CD4-positive, alpha-beta T cell treated with Interleukin-1 beta for 1 hour (primary cell): ENCODE data around the gene RAB40C.
A peak's percentile ranks its signal among the peaks of the same experiment; 100 is the strongest.

Experiments
- DNase-seq, 2 donors: peaks; one replicate each; pipeline ENCODE4 v3.0.0-alpha.2; 2020 to 2022

RAB40C gene

DNA sequence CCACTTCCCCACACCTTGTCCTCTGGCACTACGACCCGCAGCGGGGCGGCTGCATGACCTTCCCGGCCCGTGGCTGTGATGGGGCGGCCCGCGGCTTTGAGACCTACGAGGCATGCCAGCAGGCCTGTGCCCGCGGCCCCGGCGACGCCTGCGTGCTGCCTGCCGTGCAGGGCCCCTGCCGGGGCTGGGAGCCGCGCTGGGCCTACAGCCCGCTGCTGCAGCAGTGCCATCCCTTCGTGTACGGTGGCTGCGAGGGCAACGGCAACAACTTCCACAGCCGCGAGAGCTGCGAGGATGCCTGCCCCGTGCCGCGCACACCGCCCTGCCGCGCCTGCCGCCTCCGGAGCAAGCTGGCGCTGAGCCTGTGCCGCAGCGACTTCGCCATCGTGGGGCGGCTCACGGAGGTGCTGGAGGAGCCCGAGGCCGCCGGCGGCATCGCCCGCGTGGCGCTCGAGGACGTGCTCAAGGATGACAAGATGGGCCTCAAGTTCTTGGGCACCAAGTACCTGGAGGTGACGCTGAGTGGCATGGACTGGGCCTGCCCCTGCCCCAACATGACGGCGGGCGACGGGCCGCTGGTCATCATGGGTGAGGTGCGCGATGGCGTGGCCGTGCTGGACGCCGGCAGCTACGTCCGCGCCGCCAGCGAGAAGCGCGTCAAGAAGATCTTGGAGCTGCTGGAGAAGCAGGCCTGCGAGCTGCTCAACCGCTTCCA, 43.6 kb downstream of the RAB40C start:
- DNase-seq, result no peak

DNA sequence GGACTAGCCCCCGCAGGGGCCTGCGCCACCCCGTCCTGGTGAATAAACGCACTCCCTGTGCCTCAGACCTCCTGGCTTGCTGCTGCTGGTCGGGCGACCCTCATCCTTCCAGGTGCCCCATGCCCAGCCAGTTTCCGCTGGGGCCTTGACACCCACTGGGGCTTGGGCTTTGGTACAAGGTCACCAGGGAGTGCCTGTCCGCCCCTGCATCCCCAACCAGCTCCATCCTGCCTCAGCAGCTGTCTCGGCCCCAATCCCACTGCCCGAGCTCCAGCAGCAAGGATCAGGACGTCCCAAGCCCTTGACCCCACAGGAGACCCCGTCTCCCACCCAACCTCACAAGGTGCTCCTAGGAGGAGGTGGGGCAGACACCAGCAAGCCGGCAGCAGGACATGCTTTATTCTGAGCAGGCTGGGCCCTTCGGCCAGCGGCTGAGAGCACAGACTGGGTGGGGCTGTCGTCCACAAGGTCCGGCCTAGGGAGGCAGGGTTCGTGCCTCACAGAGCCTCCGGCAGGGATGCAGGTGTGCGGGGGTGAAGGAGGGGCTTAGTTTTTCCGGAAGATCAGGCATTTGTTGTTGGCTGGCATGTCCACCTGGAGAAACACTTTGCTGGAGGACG, 44.3 kb downstream of the RAB40C start:
- DNase-seq, result no peak

DNA sequence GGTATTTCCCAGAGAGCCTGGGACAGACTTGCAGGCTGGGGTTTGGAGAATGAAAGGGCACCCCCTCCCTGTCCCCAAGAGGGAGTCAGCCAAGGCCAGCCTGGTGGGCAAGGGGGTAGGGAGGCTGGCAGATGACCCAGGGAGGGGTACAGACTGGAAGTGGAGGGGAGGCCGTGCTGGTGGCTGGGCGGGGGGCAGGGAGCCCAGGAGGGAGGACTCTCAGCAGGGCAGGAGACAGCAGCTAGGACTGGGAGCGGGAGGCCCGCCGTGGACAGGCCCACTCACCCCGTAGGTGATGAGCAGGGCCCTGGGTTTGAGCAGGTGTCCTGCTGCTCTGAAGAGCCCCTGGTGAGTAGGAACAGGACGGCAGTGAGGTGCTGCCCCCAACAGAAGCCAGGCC, 45.1 kb downstream of the RAB40C start:
- no peak for DNase-seq

DNA sequence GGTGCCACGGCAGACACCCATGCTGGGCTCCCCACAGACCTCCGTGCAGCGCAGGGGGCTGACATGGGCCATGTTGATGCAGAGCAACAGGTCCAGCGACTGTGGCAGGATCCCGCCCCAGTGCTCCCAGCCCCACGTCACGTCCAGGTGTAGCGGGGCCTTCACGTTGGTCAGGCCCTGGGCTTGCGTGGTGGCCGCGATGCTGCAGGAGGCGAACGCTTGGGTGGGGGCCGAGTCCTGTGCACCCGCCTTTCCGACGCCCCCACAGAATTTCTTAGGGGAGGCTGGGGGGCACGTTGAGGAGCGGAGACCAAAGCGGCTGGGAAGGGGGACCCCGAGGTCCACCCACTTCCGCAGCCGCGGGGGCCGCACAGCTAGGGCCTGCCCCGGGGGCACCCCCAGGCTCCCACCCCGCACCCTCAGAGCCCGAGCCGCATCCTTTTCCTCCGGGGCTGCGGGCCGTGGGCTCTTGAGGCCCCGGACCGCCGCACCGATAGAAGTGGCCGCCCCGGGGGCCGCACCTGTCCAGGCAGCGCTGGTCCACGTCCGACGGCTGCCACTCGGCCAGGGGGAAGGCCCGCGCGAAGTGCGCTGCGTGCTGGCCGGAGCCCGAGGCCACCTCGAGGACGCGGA, 45.8 kb downstream of the RAB40C start:
- DNase-seq, result no peak

DNA sequence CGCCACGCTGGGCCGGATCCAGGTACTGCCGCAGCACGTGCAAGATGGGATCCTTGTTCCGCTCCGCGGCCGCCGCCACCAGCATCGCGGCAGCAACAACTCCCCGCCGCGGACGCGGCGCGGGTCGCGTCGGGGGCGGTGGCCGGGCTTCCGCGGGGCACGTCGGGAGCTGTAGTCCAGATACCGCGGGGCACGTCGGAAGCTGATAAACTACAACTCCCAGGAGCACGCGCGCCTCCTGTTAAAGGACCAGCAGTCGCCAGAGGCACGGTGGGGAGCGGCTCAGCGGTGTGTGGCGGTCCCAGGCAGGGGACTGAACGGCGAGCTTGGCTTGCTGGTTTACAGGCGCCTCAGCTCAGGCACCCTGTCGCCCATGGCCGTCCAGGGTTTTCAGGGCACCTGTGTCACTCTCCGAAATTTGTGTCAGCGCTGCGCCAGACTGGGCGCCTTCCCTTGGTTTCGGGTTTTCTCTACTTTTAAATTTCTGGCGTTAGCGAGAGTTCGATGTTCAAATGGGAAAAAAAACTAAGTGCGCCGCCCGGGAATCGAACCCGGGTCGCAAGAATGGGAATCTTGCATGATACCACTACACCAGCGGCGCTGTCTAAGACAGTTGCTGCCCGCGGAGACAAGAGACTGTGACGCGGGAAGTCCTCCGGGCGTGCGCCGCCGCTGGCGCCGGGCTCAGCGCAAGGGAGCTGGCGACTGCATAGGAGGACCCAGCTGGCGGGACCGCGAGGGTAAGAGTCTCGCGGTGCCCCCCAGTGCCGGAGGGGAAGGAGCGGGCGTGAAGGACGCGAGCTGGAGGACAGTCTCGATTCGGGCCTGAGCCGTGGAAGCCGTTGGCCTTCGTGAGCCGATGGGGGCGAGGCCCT, 46.6 kb downstream of the RAB40C start, which contains the start of gene METTL26:
Gene METTL26, minus strand, starts transcription at position 100 of the 875 bp plus-strand sequence. Its CDS starts 15 bp downstream, at position 85.
- DNase-seq, result peak; percentile 94

DNA sequence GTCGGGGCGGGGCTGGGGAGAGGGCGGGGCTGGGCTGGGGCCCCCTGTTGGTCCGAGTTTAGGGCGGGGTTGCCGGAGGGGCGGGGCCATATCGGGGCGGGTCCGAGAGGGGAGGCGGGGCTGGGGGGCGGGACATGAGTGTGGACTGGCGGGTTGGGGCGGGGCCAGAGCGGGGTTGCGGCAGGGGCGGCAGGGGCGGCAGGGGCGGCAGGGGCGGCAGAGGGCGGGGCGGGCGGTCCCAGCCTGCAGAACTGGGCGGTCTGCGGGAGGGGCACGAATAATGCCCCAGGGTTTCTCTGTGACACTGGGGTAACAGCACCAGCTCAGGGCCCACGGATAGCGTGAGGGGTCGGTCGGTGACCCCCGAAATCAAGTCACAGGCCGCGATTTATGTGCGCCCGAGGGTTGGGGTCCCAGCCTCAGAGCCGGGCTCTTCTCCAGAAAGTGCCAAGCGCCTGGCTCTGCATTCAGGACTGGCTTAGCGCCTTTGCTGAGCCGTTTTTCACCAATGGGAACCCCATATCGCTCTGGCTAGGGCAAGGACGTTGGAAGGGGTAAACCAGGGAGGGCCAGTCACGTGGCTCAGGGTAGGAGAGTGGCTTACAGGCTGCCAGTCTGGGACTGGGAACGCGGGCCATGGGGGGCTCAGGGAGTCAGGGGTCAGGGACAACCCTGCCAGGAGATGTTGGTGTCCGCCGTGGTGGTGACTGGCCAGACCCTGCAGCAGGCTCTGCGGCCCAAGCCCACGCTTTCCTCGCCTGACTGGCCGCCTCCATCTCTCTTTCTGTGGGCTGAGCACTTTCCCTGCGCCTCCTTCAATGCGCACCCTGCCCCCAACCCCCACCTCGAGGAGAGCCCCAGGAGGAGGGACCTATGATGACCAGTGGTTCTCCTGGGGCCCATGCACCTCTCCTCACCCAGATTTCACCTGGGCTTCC, 47.5 kb downstream of the RAB40C start:
- peak; percentile 86 to 89 for DNase-seq

DNA sequence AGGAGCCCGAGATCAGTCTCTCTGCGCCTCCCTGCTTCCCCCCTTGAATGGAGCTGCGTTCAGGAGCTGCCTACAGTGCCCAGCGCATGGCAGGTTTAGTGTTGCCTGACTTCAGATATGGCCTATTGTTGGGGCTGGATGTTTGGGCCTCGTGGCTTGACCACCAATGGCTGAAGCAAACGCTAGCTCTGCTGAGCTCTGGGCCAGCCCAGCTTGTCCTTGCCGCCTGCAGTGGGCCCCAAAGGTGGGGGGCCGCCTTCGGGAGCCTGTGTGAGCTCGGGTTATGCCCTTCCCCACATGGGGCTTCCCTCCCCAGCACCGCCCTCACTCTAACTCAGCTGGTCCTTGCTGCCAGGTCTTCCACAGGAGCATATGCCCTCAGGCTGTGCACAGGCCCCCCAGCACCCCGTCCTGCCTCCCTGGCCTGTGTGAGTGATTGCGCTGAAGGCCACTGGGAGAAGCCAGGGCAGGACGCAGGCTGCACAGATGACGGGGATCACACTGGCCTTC, 48.2 kb downstream of the RAB40C start:
- no peak for DNase-seq

DNA sequence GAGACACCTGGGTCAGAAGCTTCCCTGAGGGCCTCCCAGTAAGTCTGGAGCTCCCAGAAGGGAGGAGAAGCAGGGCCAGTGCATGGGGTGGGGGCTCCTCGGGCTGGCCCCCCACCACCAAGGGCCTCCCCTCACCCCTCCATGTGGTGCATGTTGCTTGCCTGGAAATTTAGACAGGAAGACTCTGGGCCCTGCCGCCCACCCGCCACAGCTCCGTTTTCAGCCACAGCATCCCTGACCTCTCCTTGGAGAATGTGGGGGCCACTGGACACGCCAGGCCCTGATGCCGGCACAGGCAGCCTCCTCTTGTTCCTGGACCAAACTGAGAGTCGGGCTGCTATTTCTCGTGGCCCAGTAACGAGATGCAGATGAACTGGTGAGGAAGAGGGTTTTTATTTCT, 49.0 kb downstream of the RAB40C start:
- DNase-seq, result no peak

DNA sequence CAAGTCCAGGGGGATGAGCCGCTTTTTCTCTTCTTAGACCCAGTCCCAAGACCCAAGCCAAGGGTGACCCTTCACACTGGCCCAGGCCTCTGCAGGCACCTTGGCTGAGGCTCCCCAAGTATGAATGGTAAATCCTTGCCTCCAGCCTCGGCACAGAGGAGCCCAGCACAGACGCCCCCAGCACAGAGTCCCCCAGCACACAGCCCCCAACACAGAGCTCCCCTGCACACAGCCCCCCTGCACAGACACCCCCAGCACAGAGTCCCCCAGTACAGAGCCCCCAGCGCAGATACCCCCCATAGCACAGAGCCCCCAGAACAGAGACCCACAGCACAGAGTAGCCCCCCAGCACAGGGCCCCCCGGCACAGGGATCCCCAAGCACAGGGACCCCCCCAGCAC, 50.7 kb downstream of the RAB40C start:
- no peak for DNase-seq

DNA sequence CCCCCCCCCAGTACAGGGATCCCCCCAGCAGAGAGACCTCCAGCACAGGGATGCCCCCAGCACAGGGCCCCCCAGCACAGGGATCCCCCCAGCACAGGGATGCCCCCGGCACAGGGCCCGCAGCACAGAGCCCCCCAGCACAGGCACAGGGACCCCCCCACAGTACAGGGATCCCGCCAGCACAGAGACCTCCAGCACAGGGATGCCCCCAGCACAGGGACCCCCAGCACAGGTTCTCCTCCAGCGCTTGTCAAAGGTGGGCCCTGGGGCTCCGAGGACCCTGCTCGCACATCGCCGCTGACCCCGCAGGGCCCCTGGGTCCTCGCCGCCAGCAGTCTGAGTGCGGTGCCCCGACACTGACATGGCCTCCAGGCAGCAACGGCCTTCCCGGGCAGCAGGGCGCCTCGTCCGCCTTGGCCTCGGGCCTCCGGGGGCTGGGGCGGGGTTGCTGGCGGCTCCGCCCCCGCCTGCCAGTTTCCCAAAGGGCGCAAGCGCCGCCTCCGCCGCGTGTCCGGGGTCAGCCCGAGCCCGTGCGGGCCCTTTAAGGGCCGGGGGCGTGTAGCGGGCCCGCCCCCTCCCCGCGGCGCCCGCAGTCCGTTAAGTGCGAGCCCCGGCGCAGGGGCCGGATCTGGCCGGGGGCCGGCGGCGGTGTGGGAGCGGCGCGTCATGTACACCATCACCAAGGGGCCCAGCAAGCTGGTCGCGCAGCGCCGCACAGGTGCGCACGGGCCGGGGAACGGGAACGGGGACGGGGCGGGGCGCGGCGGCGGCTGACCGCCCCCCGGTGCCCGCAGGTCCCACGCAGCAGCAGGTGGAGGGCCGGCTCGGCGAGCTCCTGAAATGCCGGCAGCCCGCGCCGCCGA, 51.7 kb downstream of the RAB40C start, which contains the start of gene MCRIP2:
Gene MCRIP2, plus strand, starts transcription at position 503 of the 863 bp plus-strand sequence. Its CDS starts 164 bp downstream, at position 667.
- DNase-seq, result peak; percentile 68 to 70

DNA sequence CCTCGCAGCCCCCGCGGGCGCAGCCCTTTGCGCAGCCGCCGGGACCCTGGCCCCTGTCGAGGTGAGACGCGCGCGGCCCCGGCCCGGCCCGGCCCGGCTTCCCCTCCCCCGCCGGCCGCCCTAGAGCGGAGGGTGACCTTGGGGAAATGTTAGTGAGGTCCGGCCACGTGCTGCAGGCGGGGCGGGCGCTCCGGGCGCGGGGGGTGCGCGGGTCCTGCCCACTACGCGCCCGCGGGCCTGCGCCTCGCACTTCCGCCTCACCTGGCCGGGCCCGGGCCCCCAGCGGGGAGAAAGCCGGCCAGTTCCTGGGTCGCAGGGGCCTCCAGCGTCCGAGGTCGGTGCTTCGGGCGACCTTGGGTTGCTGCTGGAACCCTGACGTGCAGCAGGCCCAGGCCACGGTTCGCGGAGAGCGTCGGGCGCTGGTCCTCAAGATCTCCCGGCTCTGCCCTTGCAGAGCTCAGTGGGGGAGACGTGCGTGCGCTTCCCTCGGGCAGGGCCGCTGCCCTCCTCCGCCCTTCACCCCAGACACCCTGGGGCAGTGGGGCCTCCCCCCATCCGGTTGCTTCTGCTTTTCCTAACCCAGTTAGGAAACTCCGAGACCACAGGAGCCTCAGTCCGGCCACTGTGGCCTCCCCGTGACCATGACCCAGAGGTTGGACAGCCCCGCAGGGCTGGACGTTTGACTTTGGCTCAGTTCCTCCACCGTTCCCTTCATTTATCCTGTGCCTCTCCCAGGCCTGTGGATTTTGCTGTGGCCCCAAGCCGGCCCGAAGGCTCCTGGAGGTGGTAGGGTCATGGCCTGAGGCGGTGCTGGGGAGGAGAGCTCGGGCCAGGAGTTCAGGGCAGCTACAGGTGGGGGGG, 52.6 kb downstream of the RAB40C start:
- DNase-seq, result peak; percentile 22 to 69

DNA sequence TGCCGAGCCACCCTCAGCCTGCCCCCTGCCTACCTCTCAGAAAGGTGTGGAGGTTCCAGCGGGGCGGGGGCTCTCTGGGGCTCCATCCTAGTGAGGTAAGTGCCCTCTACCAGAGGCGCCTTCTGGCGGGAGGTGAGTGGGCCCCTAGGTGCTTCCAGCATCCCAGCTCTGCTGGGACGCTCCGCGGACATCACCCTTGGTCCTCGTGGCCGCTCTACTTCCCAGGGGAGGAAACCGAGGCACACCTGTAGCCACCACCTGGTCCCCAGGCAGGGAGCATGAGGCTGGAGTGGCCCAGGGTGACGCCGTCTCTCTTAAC, 53.1 kb downstream of the RAB40C start:
- no peak for DNase-seq

DNA sequence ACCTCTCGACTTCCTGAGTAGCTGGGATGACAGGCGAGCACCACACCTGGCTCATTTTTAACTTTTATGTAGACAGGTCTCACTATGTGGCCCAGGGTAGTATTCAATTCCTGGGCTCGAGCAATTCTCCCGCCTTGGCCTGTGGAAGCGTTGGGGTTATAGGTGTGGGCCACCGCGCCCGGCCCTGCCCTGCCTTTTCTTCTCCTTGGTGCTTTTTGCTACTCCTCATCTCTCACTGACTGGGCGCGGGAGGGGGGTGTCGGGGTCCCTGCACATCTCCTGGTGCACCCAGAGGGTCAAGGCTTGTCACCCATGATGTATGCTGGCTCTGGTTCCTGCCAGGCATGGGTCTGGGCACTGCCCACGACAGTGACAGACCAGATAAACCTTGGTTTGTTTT, 54.7 kb downstream of the RAB40C start:
- DNase-seq, result no peak

DNA sequence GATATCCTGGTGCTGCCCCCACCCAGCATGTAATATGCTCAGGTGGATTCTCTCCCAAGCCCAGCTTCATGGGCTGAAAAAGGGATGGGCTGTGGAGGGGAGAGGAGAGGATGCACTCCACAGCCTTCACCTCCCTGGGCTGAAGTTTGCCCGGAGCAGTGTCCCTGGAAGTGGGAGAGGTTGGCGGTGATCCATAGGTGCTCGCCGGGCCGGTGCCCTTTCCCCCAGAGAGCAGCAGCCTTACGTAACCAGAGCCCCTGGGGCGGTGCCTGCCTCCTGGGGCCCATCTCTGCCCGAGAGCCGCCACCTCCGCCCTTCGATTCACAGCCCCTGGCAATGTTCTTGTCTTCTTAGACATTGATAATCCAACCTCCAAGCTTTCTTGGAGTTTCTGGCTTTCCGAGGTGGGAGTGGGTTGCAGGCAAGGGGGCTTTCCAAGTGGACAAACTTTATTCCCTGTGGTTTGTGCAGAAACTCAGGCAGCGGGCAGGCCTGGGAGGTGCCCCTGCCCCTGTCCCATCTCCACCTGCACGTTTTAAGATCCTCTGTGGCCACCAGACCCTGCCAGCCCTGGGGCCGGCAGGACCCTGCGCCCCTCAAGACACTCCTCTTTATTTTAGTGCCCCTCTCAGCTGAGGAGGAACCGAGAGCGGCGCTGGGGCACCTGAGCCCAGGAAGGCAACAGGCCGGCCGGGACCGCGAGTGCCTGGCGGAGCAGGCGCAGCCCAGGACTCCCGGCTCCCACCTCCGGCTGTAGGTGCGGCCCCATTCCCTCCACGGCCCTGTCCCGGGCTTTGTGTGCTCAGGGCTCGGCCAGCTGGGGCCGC, 56.2 kb downstream of the RAB40C start:
- no peak for DNase-seq

DNA sequence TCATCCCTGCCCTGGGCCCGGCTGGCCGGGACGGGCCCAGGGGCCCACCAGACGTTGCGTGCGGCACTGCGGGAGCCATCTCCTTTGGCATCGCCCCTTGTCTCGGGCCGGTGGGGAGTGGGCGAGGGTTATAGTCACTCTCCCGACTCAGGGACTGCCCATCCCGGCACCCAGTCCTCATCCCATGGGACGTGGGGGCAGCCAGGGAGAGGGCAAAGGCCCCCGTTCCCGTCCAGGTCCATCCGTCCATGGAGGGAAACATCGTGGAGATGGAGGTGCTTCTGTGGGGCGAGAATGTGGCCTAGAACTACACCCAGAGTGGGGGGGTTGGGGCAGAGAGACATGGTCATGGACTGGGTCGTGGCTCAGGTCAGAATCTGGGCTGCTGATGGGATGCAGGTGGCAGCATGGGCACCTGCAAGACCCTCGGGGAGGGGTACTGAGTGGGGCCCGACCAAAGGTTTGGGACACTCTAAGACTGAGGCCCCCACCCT, 56.9 kb downstream of the RAB40C start:
- no peak for DNase-seq

DNA sequence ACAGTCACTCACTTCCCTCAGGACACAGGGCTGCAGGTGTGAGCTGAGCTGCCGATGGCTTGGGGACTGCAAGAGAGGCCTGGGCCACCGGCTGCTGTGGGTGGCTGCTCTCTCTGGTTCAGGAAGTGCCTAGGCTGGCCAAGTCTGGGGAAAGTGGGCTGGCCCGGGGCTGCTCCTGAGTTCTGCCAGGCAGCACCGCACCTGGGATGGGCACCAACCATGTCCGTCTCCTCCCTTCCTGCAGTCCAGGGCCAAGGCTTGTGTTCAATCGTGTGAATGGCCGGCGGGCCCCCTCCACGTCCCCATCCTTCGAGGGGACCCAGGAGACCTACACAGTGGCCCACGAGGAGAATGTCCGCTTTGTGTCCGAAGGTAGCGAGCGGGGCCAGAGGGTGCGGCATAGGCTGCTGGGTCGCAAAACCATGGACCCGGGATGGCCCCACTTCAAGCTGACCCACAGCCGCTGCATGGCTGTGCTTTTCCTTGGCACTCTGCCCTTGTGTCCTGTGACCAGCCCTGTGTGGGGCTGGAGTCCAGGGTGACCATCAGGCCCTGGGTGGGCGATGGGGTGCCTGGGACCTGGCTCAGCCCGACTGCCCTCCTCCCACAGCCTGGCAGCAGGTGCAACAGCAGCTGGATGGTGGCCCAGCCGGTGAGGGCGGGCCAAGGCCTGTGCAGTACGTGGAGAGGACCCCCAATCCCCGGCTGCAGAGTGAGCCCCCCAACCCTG, 57.5 kb downstream of the RAB40C start:
- no peak for DNase-seq

DNA sequence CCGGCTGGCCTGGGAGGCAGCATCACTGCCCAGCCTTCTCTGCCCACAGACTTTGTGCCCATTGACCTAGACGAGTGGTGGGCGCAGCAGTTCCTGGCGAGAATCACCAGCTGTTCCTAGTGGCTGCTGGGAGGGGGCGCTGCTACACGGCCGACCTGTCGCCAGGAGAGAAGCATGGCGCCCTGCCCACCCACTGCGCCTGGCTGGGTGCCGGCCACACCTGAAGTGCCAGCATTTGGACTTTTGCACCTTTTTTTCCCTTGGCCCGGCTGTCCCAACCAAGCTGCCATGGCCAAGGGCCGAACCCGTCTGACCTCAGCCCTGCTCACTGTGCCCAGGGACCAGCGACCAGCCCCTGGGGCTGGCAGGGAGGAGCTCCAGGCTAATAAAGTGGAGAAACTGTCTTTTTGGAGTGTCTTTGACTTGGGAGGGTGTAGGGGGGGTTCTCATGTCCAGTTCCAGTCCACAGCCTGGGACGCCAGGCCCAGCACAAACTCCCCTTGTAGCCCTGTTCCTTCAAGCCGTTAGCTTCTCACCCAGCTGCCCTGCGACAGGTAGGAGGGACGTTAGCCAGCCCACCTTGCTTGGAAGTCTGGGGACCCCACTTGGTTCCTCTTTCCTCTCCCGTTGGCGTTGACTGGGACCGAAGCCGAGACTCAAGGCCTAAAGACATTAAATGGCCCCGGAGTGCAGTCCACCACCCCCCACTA, 58.4 kb downstream of the RAB40C start:
- peak; percentile 26 to 40 for DNase-seq
